AG09319 (cell line): ENCODE results near the gene SLC7A11.

Experiments
- DNase-seq: peaks from one replicate; pipeline ENCODE4 v3.0.0-alpha.2; 2010; ENCODE audit warnings: low read depth; ENCODE audit errors: extremely low read depth
- CTCF ChIP-seq: IDR thresholded peaks from 2 replicates; pipeline ENCODE4 v1.5.1; 2011; ENCODE audit warnings: low read depth, mild to moderate bottlenecking, inconsistent platforms, low read length, moderate library complexity

The SLC7A11 gene

GRCh38 chr4:138209094-138209493, 33.1 kb downstream of the SLC7A11 start:
- TF ChIP-seq CTCF = no peak
- DNase-seq = no peak

GRCh38 chr4:138205531-138206233, 36.5 kb downstream of the SLC7A11 start:
- TF ChIP-seq CTCF = no peak
- DNase-seq = no peak

GRCh38 chr4:138204507-138204906, 37.6 kb downstream of the SLC7A11 start:
- no peak for DNase-seq
- no peak for TF ChIP-seq CTCF

- no peak for TF ChIP-seq CTCF
- DNase-seq = no peak
Observed at GRCh38 chr4:138202686-138203085, 39.5 kb downstream of the SLC7A11 start.

GRCh38 chr4:138200236-138200590, 41.9 kb downstream of the SLC7A11 start:
- DNase-seq = no peak
- no peak for TF ChIP-seq CTCF

- TF ChIP-seq CTCF = no peak
- no peak for DNase-seq
Observed at GRCh38 chr4:138199568-138200235, 42.4 kb downstream of the SLC7A11 start.

GRCh38 chr4:138196153-138196552, 46.0 kb downstream of the SLC7A11 start:
- TF ChIP-seq CTCF = no peak
- no peak for DNase-seq
